CMK (cell line): ENCODE results near the gene C15orf39.

ENCODE experiments used
- DNase-seq: peaks from one replicate; pipeline ENCODE4 v3.0.0-alpha.2; 2010; ENCODE audit warnings: low read depth

C15orf39 gene

DNA sequence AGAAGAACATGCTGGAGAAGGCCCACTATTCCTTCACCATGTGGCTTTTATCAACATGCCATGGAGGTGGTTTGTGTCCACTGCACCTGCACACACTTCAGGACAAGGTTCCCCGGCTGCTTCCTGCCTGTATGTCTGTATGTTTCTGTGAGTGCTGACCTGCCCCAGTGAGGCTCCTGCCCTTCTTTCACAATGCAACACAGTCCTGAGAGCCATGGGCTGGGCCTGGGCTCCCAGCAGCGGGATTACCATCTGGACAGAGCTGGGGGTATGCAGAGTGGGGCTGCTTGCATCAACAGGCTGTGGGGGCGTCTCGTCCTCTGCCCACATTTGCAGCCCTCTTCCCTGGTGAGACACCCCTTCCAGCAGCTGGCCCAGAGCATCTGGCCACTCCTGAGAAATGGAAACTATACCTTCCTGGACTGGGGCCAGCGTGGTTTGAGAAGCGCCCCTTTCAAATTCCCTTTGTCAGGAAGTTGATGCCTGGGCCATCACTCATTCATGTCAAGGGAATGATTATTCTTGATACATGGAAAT lies 29.3 kb upstream of the C15orf39 start:
- no peak for DNase-seq

DNA sequence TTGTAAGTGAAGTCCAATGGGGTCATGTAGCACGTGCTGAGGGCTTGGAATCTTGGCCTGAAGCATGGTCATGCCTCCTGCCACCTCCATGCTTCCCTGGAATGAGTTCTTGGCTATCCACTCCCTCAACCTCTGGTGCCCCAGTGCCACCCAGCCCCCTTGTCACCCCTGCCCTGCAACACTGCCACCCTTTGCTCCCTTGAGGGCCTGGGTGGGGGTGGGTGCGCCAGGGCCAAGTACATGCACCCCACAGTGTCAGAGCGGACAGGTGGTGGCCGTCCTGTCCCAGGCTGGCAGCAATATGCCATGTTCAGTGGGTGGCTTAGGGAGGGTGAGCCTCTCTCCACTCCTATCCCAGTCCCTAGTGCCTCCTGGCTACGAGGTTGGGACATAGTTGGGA lies 27.6 kb upstream of the C15orf39 start:
- DNase-seq: no peak

GRCh38 chr15:75174729-75175128 lies 27.0 kb upstream of the C15orf39 start:
- no peak for DNase-seq

GRCh38 chr15:75176396-75176761 lies 25.3 kb upstream of the C15orf39 start:
- DNase-seq: no peak

DNA sequence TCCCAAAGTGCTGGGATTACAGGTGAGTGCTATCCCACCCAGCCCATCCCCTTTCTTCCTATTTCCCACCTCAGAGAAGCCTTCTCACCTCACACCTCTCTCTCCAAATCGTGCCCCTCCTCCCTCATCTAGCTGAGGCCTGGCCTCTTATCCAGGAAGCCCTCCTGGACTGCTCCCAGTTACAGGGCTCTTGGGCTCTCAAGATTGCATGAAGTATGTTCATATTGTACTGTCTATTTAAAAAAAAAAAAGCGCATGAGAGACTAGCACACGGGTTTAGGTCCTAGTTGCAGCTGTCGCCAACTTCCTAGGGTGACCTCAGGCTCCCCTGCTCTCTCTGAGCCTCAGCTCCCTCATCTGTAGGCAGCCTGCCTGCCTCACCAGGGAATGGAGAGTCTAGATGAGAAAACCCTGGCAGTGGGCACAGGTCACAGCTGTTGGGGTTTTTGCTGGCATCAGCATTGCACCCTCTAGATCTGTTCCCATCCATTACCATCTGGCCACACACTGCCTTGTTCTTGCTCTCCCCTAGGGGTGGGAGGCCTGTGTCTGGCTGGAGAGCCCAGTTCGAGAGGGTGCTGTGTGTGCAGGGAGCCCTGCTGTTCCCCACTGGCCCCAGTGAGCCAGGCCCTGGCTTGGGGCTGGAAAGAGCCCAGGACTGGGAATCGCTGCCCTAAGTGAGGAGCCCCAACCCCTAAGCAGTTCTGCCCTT lies 24.2 kb upstream of the C15orf39 start:
- DNase-seq: no peak

DNA sequence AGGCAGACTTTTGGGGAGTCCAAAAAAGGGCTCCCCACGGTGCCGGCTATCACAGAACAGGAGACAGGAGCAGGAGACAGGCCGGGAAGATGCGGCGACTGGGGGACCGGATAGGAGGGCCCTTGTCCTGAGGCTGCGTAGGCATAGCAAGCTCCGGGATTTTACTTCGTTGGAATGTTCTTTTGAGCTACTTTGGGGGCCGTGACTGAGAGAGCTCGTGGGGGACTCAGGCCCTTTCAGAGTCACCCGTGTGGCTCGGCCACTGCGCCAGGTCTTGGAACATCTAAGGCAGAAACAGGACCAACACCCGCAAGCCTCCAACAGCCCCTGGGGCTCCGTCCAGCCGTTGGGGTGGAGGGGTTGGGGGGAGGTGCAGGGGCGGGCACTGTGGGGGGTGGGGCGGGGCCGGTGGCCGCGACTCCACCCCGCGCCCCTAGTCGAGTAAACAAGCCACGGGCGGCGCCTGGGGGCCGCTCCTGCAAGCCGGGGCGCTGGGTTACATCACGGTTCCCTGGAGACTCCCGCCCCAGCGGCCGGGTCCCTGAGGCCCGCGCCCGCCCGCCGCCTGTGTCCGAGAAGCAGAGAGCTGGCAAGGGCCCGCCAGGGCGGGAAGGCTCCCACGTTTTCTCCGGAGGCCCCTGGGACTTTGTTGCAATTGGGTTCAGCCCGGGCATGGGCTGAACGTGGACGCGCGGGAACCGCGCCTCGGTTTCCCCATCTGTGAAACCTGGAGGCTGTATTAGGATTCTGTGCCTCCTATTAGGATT lies 23.3 kb upstream of the C15orf39 start:
- no peak for DNase-seq

DNA sequence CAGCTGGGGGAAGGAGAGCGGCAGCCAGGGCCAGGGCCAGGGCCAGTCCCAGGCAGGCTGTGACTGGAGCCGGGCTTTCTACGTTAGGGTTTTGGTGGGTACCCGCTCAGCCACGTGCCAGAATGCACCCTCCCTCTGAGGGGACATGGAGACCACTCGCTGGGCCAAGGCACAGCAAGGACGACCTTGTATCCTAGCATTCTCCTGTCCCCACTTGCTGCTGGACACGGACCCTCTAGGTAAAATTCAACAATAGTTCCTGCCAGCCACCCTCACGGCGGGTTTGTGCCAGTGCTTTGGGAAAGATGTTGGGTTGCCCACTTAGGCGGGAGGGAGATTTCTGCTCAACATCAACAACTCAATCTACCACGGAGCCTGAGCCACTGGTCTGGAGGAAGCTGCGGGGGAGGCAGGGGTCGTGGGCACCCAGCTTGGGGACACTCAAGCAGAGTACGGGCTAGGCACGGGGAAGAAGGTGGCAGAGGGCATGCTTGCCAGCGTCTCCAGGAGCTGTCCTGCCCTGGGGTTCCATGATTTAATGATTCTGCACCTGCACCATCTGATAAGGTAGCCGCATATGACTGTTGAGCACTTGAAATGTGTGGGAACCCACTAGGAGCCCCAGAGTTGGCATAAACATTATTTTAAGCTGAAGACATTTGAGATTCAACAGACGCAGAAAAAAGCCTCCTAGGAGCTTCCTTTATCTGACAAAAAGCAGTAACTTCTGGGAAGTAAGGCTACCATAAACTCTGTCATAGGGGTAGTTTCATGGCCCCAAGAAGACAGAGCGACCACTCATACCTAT lies 22.5 kb upstream of the C15orf39 start:
- no peak for DNase-seq

- no peak for DNase-seq
Measured at GRCh38 chr15:75179746-75180140, 21.9 kb upstream of the C15orf39 start.

DNA sequence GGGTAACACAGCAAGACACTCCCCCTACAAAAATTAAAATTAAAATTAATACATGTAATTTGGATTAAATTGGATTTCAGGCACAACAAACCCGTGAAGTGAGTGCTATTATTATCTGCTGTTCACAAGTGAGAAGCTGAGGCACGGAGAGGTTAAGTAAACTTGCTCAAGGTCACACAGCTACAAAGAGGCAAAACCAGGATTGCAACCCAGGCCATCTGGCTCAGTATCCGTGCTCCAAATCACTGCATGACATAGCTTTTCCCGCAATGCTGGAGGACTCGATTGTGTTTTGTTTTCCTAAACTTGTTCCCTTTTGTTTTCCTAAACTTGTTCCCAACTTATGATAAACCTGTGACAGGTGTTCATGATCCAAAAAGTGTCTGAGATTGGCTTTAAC lies 19.9 kb upstream of the C15orf39 start:
- no peak for DNase-seq

DNA sequence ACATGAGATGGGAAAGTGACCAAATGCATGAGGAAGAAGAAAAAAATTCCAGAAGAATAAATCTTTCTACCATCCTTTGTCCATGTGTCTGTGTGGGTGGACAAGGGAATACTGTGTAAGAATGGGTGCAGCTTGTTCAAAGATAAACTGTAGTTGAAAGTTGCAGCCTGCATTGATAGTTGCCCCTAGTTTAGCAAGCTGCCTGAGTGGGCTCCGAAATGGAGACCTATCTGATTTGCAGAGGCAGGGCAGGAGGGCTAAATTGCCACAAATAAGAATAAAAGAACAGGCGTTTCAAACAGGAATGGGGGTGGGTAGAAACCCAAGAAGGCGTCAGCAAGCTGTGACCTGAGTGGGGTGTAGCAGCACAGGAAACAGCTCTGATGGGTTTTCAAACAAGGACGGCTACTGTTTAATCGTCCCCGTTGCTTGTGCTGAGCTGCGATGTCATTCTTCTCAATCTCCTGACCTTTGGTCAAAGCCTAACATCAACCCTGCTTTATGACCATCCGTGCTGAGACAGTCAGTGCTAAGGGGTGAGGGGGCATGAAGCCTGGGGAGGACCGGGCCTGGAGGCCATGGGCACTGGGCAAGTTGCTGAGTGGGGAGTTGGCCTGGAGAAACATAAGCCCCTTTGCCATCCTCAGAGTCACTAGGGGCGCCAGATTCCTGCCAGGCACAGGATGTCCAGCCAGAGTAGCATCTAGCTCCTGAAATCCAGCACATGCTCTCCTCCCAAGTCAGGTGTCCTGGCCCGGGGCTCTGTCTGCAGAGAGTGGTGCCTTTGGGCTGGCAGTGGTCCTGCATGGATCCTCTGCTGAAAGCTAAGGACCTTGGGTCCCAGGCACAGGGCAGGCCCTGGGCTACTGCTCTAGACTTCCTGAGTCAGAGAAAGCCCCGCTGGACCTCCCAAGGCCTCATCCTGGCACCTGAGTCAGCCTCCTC lies 19.2 kb upstream of the C15orf39 start:
- DNase-seq: no peak

- DNase-seq: peak; percentile 87
Measured at GRCh38 chr15:75185271-75186029, 16.2 kb upstream of the C15orf39 start.

- DNase-seq: no peak
Measured at GRCh38 chr15:75186044-75186443, 15.6 kb upstream of the C15orf39 start.

DNA sequence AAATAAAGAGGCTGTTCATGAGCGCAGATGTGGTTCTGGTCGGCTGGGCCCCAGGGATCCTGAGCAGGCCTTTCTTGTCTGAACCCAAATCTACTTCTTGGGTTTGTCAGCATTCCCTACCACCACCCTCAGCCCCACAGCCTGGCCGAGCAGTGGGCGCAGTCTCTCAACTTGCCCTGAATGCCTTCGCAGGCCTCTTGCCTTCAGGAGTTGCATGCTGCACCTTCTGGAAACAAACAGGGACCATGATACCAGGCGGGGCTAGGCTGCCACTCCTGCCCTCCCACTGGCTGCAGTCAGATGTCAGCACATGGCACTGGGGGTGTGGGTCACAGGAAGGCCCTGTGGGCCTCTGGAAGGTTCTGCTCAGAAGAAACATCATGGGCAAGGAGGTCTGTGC lies 13.2 kb upstream of the C15orf39 start:
- no peak for DNase-seq

GRCh38 chr15:75191235-75191634 lies 10.4 kb upstream of the C15orf39 start:
- no peak for DNase-seq

- no peak for DNase-seq
Measured at GRCh38 chr15:75192307-75192706, 9.4 kb upstream of the C15orf39 start.

GRCh38 chr15:75193272-75193671 lies 8.4 kb upstream of the C15orf39 start:
- no peak for DNase-seq

DNA sequence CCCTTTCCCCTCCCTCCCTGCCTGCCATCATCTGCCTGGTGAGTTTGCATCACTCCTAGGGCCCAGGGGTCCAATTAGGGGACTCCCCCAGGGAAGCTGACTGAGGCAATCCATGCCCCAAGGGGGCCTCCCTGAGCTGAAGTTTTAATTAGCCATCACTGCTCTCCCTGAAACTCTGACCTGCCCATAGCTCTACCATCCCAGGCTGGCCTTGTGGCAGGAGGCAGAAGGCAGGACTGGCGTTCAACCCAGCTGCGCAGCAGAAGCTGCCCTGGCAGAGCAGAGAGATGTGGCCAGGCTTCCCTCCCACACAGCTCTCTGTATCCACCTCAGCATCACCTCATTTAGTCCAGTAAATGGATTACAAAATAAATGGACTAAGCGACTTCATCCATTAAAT lies 7.7 kb upstream of the C15orf39 start:
- no peak for DNase-seq

DNA sequence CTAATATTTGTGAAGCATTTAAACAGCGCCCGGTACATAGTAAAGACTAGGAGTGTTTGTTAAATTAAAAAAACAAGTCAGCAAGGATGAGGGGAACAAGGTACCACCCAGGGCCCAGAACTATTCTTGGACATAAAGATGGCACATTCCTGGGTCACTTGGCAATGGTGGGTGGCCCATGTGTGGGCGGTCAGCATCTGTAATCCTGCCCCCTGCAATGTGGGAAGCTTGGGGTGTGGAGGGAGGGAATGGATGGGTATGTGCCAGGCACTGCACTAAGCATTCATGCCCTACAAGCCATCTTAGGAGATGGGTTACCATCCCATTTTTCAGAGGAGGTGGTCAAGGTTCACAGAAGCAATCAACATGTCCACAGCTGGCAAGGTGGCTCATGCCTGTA lies 7.3 kb upstream of the C15orf39 start:
- DNase-seq: no peak

GRCh38 chr15:75195122-75195765 lies 6.4 kb upstream of the C15orf39 start:
- no peak for DNase-seq

- no peak for DNase-seq
Measured at GRCh38 chr15:75195766-75196241, 5.9 kb upstream of the C15orf39 start.
